Measurements from ENCODE around the gene PPP2R2B. TPM values are rescaled to one million over a fixed set of nuclear protein-coding genes. Genes with fewer than 3 reads are reported as not detected.

PPP2R2B gene
- total RNA-seq, 2 donors from 2014 or later: 0.46 to 1.8 TPM

DNA sequence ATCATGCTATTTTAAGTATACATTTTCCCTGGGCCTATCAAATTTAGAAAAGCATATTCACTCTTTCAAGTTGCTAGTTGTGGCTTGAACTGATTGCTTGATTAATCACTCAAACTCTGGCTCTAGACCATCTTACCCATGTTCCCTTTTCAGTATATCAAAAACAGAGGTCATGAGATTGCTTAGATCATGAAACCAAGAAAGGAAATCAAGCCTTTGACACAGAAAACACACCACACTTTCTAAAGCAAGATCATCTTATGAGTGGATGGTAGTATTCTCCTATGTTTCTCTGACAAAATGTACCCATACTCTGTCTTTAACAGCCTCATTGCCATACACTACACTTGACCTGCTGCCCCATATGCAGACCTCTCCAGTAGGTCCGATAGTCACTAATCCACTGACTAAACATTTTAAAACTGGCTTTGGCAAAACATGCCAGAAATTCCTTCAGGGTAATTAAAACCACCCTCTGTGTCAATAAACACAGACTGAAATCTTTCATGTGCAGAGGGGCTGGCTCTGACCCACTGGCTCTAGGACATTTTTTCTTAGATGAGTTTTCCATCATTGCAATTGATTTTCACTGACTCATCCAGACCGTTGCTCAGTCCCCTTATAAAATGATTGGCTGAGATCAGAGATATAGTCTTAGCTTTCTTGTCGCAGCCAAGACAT is 18.2 kb downstream of the PPP2R2B start:
- DNase-seq (ENCODE audit: low spot score in 2 of 2) (no peak), ATAC-seq (peak in 1 of 2 donors; percentile 91)
- Mint-ChIP-seq H3K36me3 (no peaks in the 10 kb centered on the region), H3K27ac (no peak overlapping the region), H3K9me3 (no peaks in the 10 kb centered on the region)

DNA sequence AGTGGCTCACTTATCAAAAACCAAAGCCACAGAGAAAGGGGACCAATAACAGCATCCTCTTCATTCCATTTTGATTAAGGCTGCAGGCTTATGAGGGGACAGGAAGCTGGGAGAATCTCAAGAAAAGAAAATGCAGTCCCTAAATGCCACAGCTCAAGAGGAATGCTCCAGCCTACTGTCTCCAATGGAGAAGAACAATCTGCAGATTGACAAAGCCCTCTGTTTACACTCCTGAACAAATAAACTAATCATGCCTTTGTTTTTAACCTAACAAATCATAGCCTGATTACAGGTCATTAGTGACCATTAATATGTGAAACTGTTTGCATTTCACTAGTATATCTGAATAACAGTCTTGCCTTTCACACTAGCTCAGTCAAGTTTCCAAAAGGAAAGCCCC is 26.5 kb downstream of the PPP2R2B start:
- Mint-ChIP-seq H3K27ac (no peak overlapping the region), H3K9me3 (no peaks in the 10 kb centered on the region), H3K36me3 (no peaks in the 10 kb centered on the region)
- DNase-seq (ENCODE audit: low spot score in 2 of 2): no peak
- ATAC-seq: no peak

DNA sequence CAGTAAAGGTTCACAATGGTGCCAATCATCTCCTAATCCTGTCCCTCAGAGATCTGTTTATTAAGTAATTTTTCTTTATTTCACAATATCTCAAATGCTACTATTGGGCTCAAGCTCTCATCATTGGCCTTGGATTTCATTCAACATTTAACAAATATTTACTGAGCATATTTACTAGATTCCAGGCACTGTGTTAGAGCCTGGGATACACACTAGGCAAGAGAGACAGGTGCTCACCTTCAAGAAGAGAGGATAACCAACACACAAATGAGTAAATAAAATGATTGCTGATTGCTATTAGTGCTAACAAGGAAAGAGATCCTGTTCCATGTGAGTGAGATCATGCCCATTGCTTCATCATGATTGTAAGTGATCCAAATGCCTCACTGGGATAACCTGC is 27.4 kb downstream of the PPP2R2B start:
- Mint-ChIP-seq H3K36me3 (no peaks in the 10 kb centered on the region), H3K9me3 (no peaks in the 10 kb centered on the region), H3K27ac (no peak overlapping the region)
- DNase-seq (ENCODE audit: low spot score in 2 of 2) (no peak), ATAC-seq (no peak)

DNA sequence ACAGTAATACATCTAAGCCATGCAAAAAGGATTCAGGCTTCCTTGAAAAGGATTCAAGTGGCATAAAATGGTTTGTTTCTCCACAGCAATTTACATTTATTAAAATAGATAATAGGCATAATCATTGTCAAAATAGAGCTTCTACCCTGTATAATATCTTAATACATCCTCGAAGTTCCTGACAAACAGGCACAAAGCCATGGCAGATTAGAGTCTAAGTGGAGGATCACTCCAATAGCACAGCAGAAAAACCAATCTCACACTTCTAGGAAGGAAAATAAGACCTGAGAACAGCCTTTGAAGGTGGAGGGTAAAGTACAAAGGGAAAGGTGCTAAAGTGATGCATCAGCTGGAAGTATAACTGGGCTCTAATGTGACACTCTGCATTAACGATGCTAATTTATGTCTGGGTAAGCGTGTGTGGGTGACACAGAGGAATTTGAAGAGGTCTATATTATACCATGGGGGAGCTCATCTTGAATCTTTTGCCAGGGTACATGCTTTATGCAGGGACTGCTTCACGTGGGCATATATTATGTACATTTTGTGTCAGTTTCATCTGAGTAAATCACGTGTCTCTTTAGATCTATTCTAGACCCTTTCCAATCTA is 28.8 kb downstream of the PPP2R2B start:
- DNase-seq (ENCODE audit: low spot score in 2 of 2): no peak
- H3K27ac Mint-ChIP-seq: no peak overlapping the region
- H3K9me3 Mint-ChIP-seq: peaks cover 0 to 3% of the 10 kb centered on the region in 2 donors
- ATAC-seq: no peak
- H3K36me3 Mint-ChIP-seq: no peaks in the 10 kb centered on the region

- Mint-ChIP-seq H3K36me3 (no peaks in the 10 kb centered on the region), H3K27ac (no peak overlapping the region), H3K9me3 (peaks cover 0 to 5% of the 10 kb centered on the region in 2 donors)
- ATAC-seq (no peak), DNase-seq (ENCODE audit: low spot score in 2 of 2) (no peak)
Observed at GRCh38 chr5:146848133-146848532, 30.4 kb downstream of the PPP2R2B start.

DNA sequence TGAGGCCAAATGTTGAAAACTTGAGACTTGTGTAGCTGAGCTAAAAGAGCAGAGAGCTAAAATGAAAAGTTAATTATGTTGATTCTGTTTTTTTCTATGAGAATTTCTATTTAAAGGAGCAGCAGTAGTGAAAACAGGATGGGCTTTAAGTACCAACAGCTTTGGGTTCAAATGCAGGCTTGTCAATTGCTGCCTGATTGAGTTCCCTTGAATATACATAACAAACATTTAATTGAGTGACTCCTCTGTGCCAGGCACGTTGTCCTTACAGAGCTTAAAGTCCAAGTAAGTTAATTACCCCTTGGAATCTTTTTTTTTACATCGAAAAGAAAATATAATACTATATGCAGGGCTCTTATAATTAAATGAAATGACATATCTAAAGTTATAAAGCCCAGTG is 38.5 kb downstream of the PPP2R2B start:
- Mint-ChIP-seq H3K9me3 (peaks cover 0 to 8% of the 10 kb centered on the region in 2 donors), H3K27ac (no peak overlapping the region), H3K36me3 (no peaks in the 10 kb centered on the region)
- ATAC-seq (no peak), DNase-seq (ENCODE audit: low spot score in 2 of 2) (no peak)

- DNase-seq (ENCODE audit: low spot score in 2 of 2) (no peak), ATAC-seq (no peak)
- H3K36me3 Mint-ChIP-seq: no peaks in the 10 kb centered on the region
- no peak overlapping the region for H3K27ac Mint-ChIP-seq
- H3K9me3 Mint-ChIP-seq: peaks cover 0 to 4% of the 10 kb centered on the region in 2 donors
Observed at GRCh38 chr5:146836226-146836842, 42.2 kb downstream of the PPP2R2B start.

DNA sequence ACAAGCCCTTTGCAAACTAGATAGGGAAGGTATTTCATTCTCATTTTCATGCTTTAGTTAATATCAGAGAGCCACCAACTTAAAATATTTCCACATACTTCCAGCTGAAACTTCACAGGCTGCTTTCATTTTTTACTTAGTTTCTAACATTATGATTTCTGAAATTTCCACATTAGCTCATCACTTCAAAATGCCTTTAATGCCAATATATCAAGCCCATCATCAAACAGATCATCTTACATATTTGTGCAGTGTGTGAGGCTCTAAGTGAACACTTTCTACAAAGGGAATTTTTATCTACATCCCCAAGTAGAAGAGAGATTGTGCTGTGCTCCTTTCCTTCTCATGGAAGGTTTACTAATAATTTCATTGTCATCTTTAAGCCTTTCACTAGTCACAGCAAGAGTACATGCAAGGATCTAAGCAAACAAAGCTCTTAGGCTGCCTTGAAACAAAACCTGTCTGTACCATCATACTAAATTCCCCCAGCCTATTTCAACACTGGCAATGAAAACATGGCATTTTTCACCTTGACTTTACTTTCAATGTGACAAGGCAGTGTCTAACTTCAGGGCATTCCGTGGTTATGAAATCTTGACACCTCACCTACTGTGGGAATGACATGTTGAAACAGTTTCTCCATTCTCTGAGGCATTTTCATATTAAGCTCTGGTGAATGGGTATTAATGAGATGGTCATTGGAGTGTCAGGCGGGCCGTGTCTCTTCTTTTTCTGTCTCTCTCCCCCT is 45.4 kb downstream of the PPP2R2B start:
- no peak overlapping the region for H3K27ac Mint-ChIP-seq
- H3K9me3 Mint-ChIP-seq: peaks cover 0 to 4% of the 10 kb centered on the region in 2 donors
- ATAC-seq (peak in 1 of 2 donors; percentile 62), DNase-seq (ENCODE audit: low spot score in 2 of 2) (no peak)
- H3K36me3 Mint-ChIP-seq: no peaks in the 10 kb centered on the region

GRCh38 chr5:146828385-146828784 is 50.2 kb downstream of the PPP2R2B start:
- Mint-ChIP-seq H3K27ac (no peak overlapping the region), H3K9me3 (no peaks in the 10 kb centered on the region), H3K36me3 (no peaks in the 10 kb centered on the region)
- no peak for DNase-seq (ENCODE audit: low spot score in 2 of 2)
- no peak for ATAC-seq

DNA sequence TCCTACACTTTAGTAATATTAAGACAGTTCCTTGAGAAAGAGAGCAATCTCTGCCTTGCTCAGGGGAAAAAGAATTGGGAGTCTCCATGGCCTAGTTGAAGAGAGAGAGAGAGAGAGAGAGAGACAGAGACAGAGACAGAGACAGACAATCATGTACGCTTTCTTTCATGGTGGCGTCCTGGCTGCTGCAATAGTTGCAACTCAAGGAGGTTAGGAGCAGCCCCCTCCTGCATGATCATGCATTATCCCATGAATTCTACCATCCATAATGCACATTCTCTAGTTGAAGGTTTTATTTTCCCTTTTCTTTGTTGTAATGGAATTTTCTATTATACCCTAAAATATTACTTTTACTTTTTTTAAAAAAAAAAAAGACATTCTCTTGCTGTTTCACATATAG is 50.7 kb downstream of the PPP2R2B start:
- ATAC-seq (no peak), DNase-seq (ENCODE audit: low spot score in 2 of 2) (no peak)
- H3K36me3 Mint-ChIP-seq: no peaks in the 10 kb centered on the region
- H3K27ac Mint-ChIP-seq: no peak overlapping the region
- no peaks in the 10 kb centered on the region for H3K9me3 Mint-ChIP-seq

DNA sequence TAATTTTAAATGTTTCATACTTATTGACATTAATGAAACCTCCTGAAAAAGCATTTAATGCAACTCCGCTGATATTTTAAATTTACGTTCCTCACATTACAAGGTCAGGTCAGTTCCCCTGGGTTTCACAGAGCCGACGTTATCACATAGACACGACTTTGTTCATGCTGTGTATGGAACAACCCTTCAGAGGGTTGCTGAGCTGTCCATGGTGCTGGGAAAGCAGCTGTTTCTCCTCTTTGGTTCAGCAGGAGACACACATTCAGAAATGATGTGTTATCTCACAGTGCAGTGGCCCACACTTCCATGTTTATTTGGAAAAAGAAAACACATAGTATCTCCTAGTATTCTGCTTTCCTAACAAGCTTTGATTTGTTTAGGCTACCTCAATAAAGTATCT is 53.5 kb downstream of the PPP2R2B start:
- peak in 1 of 2 donors; percentile 3 for DNase-seq (ENCODE audit: low spot score in 2 of 2)
- Mint-ChIP-seq H3K36me3 (no peaks in the 10 kb centered on the region), H3K9me3 (no peaks in the 10 kb centered on the region), H3K27ac (no peak overlapping the region)
- ATAC-seq: no peak

DNA sequence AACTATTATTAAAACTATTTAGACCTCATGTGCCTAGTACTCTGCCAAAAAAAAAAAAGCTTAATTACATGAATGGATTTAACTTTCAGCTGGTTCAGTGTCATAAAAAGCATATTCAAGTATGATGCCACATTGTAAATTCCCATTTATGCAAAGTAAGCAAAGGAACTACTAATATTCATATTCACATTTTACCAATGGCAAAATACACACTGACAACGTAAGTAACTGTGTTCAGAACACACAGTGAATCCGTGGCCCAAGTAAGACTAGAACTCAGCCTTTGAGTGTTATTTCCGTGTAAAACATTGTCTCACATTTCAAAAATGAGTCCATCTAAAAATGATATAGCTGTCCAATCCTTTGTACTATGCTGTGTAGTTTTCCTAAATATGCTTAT is 56.8 kb downstream of the PPP2R2B start:
- no peak overlapping the region for H3K27ac Mint-ChIP-seq
- H3K9me3 Mint-ChIP-seq: no peaks in the 10 kb centered on the region
- ATAC-seq (no peak), DNase-seq (ENCODE audit: low spot score in 2 of 2) (no peak)
- no peaks in the 10 kb centered on the region for H3K36me3 Mint-ChIP-seq

DNA sequence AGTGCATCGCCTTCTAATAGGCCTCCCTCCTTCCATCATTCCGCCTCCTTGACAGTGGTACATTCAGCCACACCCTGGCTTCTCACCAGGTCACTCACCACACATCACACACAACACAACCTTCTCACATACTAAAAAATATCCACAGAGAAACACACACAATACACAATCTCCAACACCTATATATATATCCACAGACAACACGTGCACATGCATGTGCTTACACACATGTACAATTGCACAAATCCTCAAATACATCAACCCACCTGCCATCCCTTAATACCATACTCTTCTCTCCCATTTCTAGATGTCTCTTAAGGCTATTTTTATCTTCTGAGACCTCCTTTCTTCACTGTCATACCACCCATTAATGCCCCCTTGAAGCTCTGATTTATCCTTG is 57.6 kb downstream of the PPP2R2B start:
- no peak for ATAC-seq
- Mint-ChIP-seq H3K27ac (no peak overlapping the region), H3K36me3 (no peaks in the 10 kb centered on the region), H3K9me3 (no peaks in the 10 kb centered on the region)
- no peak for DNase-seq (ENCODE audit: low spot score in 2 of 2)

DNA sequence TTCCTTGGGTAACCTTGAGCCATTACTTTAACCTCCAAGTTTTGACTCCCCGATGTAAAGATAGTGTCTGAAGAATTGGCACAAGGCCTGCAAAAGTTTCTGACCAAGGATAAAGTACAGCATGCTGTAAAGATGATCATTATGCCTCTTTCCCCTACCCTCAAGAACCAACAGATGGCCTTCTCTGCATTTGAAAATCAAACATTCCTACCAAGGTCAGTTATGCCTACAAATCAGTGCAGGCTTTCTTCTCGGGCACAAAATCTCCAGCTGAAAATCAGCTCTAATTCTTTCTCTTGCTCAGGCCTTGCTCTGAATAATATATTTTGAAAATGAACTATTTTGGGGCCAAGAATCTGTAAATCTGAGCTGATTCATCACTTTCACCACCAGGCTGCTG is 59.7 kb downstream of the PPP2R2B start:
- DNase-seq (ENCODE audit: low spot score in 2 of 2) (no peak), ATAC-seq (no peak)
- Mint-ChIP-seq H3K36me3 (no peaks in the 10 kb centered on the region), H3K9me3 (no peaks in the 10 kb centered on the region), H3K27ac (no peak overlapping the region)

- ATAC-seq: no peak
- H3K36me3 Mint-ChIP-seq: no peaks in the 10 kb centered on the region
Observed at GRCh38 chr5:146817973-146818372, 60.6 kb downstream of the PPP2R2B start.

GRCh38 chr5:146816775-146817387 is 61.7 kb downstream of the PPP2R2B start:
- no peak for ATAC-seq
- Mint-ChIP-seq H3K36me3 (no peaks in the 10 kb centered on the region), H3K9me3 (no peaks in the 10 kb centered on the region), H3K27ac (no peak overlapping the region)
- DNase-seq (ENCODE audit: low spot score in 2 of 2): no peak

More at GRCh38 chr5:146817973-146818372, 60.6 kb downstream of the PPP2R2B start:
- DNase-seq (ENCODE audit: low spot score in 2 of 2): no peak
- Mint-ChIP-seq H3K9me3 (no peaks in the 10 kb centered on the region), H3K27ac (no peak overlapping the region)

GRCh38 chr5:146815411-146815810 is 63.1 kb downstream of the PPP2R2B start:
- Mint-ChIP-seq H3K9me3 (peaks cover 0 to 4% of the 10 kb centered on the region in 2 donors), H3K27ac (no peak overlapping the region), H3K36me3 (no peaks in the 10 kb centered on the region)
- ATAC-seq (no peak), DNase-seq (ENCODE audit: low spot score in 2 of 2) (no peak)

All from activated naive CD4-positive, alpha-beta T cell treated with anti-CD3 and anti-CD28 coated beads, Interleukin-2, amount 50 U/mL, for 72 hours (primary cell).